Natural killer cell (primary cell): ENCODE results near the gene TBCD. TPM values are rescaled to one million over a fixed set of nuclear protein-coding genes. Genes with fewer than 3 reads are reported as not detected.

ENCODE experiments used
- ATAC-seq, 3 donors: fragments of 150-1000 bp in 2 of 3; fragments of 200-7000 bp in 1 of 3; cut with Tn5 transposase; 1 replicate in 1 of 3; 2 replicates in 2 of 3; pipeline ENCODE4 v1.10.0; 2021; ENCODE audit warnings: mild to moderate bottlenecking in 2 of 3, moderate library complexity in 2 of 3
- DNase-seq, 2 donors: peaks; one replicate each; pipeline versions ENCODE4 v3.0.0 to v3.0.0-alpha.2; 2013 to 2021; ENCODE audit warnings: mixed read lengths in 1 of 2
- H3K27ac ChIP-seq: one replicate; pipeline ENCODE4 v1.5.1; 2013; ENCODE audit warnings: mild to moderate bottlenecking, low read length
- H3K27me3 ChIP-seq: one replicate; pipeline ENCODE4 v1.6.1; 2013; ENCODE audit warnings: low read length; ENCODE audit not compliant: control insufficient read depth, insufficient read depth
- H3K36me3 ChIP-seq: one replicate; pipeline ENCODE4 v1.6.1; 2013; ENCODE audit warnings: low read length; ENCODE audit not compliant: control insufficient read depth, insufficient read depth
- H3K4me1 ChIP-seq: one replicate; pipeline ENCODE4 v1.6.1; 2013; ENCODE audit warnings: low read length; ENCODE audit not compliant: control insufficient read depth, insufficient read depth
- H3K4me3 ChIP-seq: one replicate; pipeline ENCODE4 v1.5.1; 2013; ENCODE audit warnings: low read length
- H3K9me3 ChIP-seq: one replicate; pipeline ENCODE4 v1.6.1; 2013; ENCODE audit warnings: low read length; ENCODE audit not compliant: control insufficient read depth, insufficient read depth
- H3K27ac Mint-ChIP-seq, 2 donors: one replicate each; pipeline ENCODE4 v1.8.0; 2022; ENCODE audit warnings: mild to moderate bottlenecking in 2 of 2, mixed read lengths in 2 of 2, moderate library complexity in 1 of 2
- H3K27me3 Mint-ChIP-seq, 2 donors: one replicate each; pipeline ENCODE4 v1.8.0; 2022; ENCODE audit warnings: low read depth in 2 of 2, mixed read lengths in 2 of 2
- H3K36me3 Mint-ChIP-seq: one replicate; pipeline ENCODE4 v1.8.0; 2022; ENCODE audit warnings: mixed read lengths
- H3K4me1 Mint-ChIP-seq, 2 donors: one replicate each; pipeline ENCODE4 v1.8.0; 2022; ENCODE audit warnings: mixed read lengths in 2 of 2
- H3K4me3 Mint-ChIP-seq: one replicate; pipeline ENCODE4 v1.8.0; 2022; ENCODE audit warnings: mild to moderate bottlenecking, moderate library complexity, mixed read lengths
- H3K9me3 Mint-ChIP-seq, 2 donors: one replicate each; pipeline ENCODE4 v1.8.0; 2022; ENCODE audit warnings: mixed read lengths in 2 of 2
- CTCF ChIP-seq: fragments of 200-600 bp; IDR thresholded peaks from one replicate; pipeline ENCODE4 v1.8.0; 2022; ENCODE audit warnings: antibody characterized with exemption
- WGBS: methylation state at CpG from one replicate; pipeline ENCODE4 v1.1.7; 2013; ENCODE audit warnings: missing lambda C conversion rate; ENCODE audit not compliant: insufficient coverage; 5-methylcytosine and 5-hydroxymethylcytosine counted together
- intact Hi-C: fragments of 100-400 bp; cut with micrococcal nuclease; formaldehyde crosslinking; loops from one replicate; pipeline ENCODE4 v1.14.2; 2022
- total RNA-seq, 4 donors: library from RNA; stranded (reverse); fragments of 120-200 nt in 1 of 4; gene quantifications; one replicate each; pipeline versions ENCODE4 v1.2.3 to v1.2.4, GENCODE V29; 2013 to 2022

TBCD gene
- total RNA-seq, 3 donors from 2014 or later (not counting 1 experiment from before 2014, with no cell fraction given): 92.0 to 149 (median 132) TPM

- Histone ChIP-seq H3K36me3 (peaks cover 2% of the 10 kb centered on the region), H3K4me1 (peaks cover 67% of the 10 kb centered on the region), H3K27me3 (no peaks in the 10 kb centered on the region), H3K4me3 (no peak overlapping the region), H3K27ac (peak overlapping the region; percentile 60), H3K9me3 (no peaks in the 10 kb centered on the region)
- Mint-ChIP-seq H3K4me1 (peaks cover 61 to 72% of the 10 kb centered on the region in 2 donors), H3K9me3 (peaks cover 0 to 2% of the 10 kb centered on the region in 2 donors), H3K4me3 (peak overlapping the region; percentile 61), H3K36me3 (no peaks in the 10 kb centered on the region), H3K27me3 (peaks cover 0 to 4% of the 10 kb centered on the region in 2 donors), H3K27ac (peak overlapping the region; percentile 87 to 88)
- no peak for TF ChIP-seq CTCF
- DNase-seq (peak in 1 of 2 donors; percentile 68), ATAC-seq (peak; percentile 29 to 41 (median 41))
- WGBS: 6% methylated on average over 5 of the region's 5 CpGs
- intact Hi-C loops: no loop called here
Observed at GRCh38 chr17:82884970-82885353, 133.1 kb downstream of the TBCD start.

GRCh38 chr17:82887255-82888164 is 135.6 kb downstream of the TBCD start:
- H3K9me3 ChIP-seq: no peaks in the 10 kb centered on the region
- H3K27me3 Mint-ChIP-seq: peaks cover 0 to 5% of the 10 kb centered on the region in 2 donors
- H3K4me3 ChIP-seq: no peak overlapping the region
- H3K9me3 Mint-ChIP-seq: peaks cover 0 to 2% of the 10 kb centered on the region in 2 donors
- no peak overlapping the region for H3K27ac ChIP-seq
- H3K27me3 ChIP-seq: no peaks in the 10 kb centered on the region
- intact Hi-C loops: no loop called here
- peaks cover 7% of the 10 kb centered on the region for H3K36me3 ChIP-seq
- DNase-seq (no peak), ATAC-seq (no peak)
- WGBS: 86% methylated on average over 27 of the region's 27 CpGs
- peaks cover 51% of the 10 kb centered on the region for H3K4me1 ChIP-seq
- H3K36me3 Mint-ChIP-seq: no peaks in the 10 kb centered on the region
- H3K4me3 Mint-ChIP-seq: peak overlapping the region; percentile 65
- peak overlapping the region; percentile 40 to 78 for H3K27ac Mint-ChIP-seq
- TF ChIP-seq CTCF: no peak
- peaks cover 59 to 61% of the 10 kb centered on the region in 2 donors for H3K4me1 Mint-ChIP-seq

GRCh38 chr17:82888583-82889495 is 137.0 kb downstream of the TBCD start:
- H3K27ac ChIP-seq: no peak overlapping the region
- no peak overlapping the region for H3K27ac Mint-ChIP-seq
- DNase-seq: no peak
- WGBS: 88% methylated on average over 30 of the region's 30 CpGs
- TF ChIP-seq CTCF: no peak
- no peak overlapping the region for H3K4me3 ChIP-seq
- intact Hi-C loops: no loop called here
- H3K4me1 ChIP-seq: peaks cover 50% of the 10 kb centered on the region
- H3K27me3 ChIP-seq: no peaks in the 10 kb centered on the region
- ATAC-seq: no peak
- H3K9me3 ChIP-seq: no peaks in the 10 kb centered on the region
- peaks cover 0 to 5% of the 10 kb centered on the region in 2 donors for H3K27me3 Mint-ChIP-seq
- H3K9me3 Mint-ChIP-seq: peaks cover 0 to 2% of the 10 kb centered on the region in 2 donors
- peaks cover 7% of the 10 kb centered on the region for H3K36me3 ChIP-seq
- H3K36me3 Mint-ChIP-seq: no peaks in the 10 kb centered on the region
- peaks cover 59 to 61% of the 10 kb centered on the region in 2 donors for H3K4me1 Mint-ChIP-seq
- no peak overlapping the region for H3K4me3 Mint-ChIP-seq
